Measurements from ENCODE around the gene PSMD8.

GRCh38 chr19:38424272-38424671 is 49.9 kb downstream of the PSMD8 start:
- TF ChIP-seq CTCF (IDR thresholded peaks at IDR 0.05; ENCODE audit: insufficient read depth, low read length, poor library complexity, severe bottlenecking) (no peak), EZH2phosphoT487 (conservative IDR thresholded peaks at IDR 0.05; ENCODE audit: low read length) (no peak)

All from SU-DHL-6 (cell line).